C4-2B (cell line): ENCODE measurements around the gene ZSCAN9.
A peak's percentile ranks its signal among the peaks of the same experiment; 100 is the strongest.

ENCODE experiments used
- H3K27ac ChIP-seq: fragments of 450-650 bp; 2 replicates; pipeline ENCODE4 v1.5.1; 2017
- ZFX ChIP-seq: fragments of 450-650 bp; IDR thresholded peaks from 2 replicates; pipeline ENCODE4 v1.6.1; 2017
- TF ChIP-seq, protein P1 (sequence below): fragments of 450-650 bp; conservative IDR thresholded peaks from 2 replicates; pipeline ENCODE4 v1.5.1; 2017; ENCODE audit warnings: mild to moderate bottlenecking

The ZSCAN9 gene

DNA sequence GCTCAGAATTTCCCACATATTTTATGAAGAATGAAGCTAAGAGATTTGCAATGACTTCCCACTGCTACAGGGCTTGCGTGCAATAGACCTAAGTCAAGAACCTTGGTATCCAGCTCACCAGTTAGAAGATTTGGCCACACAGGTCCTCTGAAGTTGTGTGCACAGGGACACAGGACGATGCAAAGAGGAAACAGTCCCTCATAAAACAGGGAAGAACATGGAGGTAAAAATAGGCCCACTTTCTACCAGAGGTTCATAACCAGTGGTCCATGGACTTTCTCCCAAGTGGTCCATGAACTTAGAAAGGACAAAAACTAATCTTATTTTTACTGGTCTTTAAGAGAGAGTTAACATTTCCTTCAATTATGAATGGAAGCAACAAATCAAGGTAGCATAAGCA is 25.7 kb downstream of the ZSCAN9 start:
- no peak for TF ChIP-seq ZFX
- TF ChIP-seq, protein P1, sequence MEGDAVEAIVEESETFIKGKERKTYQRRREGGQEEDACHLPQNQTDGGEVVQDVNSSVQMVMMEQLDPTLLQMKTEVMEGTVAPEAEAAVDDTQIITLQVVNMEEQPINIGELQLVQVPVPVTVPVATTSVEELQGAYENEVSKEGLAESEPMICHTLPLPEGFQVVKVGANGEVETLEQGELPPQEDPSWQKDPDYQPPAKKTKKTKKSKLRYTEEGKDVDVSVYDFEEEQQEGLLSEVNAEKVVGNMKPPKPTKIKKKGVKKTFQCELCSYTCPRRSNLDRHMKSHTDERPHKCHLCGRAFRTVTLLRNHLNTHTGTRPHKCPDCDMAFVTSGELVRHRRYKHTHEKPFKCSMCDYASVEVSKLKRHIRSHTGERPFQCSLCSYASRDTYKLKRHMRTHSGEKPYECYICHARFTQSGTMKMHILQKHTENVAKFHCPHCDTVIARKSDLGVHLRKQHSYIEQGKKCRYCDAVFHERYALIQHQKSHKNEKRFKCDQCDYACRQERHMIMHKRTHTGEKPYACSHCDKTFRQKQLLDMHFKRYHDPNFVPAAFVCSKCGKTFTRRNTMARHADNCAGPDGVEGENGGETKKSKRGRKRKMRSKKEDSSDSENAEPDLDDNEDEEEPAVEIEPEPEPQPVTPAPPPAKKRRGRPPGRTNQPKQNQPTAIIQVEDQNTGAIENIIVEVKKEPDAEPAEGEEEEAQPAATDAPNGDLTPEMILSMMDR, result no peak
- H3K27ac ChIP-seq, result no peak overlapping the region

DNA sequence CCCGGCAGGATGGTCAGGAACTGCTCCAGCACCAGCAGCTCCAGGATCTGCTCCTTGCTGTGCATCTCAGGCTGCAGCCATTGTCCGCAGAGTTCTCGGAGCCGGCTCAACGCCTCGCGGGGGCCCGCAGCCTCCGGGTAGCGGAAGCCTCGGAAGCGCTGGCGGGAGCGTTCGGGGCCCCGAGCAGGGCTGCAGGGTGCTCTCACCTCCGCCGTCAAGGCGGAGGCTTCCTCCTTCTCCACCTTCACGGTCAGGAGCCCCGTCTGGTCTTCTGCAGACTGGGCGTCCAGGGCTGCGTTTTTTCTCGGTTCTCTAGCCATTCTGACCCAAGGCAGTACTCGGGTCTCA is 26.6 kb downstream of the ZSCAN9 start:
- peak overlapping the region; percentile 57 for H3K27ac ChIP-seq
- TF ChIP-seq, protein P1, result no peak
- no peak for TF ChIP-seq ZFX

DNA sequence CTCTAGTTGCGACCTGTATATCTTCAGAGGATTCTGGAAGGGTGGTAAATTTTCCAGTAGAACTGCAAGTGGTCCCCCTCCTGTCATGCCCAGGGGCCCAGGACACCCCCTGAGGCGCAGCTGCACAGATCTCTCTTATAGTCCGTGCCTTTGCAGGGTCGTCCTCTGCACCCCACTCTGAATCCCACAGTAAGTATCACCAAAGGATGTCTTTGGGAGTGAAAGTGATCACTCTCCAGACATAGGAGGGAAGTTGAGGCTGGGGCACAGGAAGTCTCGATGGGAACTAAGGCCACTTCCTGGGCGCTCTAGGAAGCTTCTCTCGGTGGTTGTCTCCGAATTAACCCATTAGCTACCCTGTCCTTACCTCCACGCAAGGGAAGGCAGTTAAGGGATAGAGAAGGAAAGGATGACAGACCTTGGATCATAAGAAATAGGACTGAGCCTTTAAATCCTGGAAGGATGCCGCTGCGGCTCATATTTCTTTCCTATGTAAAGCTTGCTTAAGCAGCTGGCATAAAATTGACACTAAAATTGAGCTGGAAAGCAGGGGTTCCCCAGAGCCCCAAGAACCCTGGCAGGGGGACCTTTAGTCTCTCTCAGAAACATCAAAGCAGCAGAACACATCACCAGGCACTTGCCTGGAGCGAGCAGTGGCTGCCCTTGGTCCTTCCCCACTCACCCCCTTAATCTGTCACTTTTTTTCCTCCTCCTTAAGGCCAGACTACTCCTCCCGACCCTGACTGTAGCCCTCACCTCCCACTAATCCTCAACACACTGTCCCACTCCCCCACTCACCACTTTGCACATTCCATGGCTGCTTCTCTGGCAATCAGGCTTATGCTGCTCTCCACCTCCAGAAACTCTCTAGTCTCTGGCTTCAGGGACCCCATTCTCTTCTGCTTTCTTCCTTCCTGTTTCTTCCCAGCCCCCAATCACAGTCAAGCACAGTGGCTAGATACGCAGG is 27.2 kb downstream of the ZSCAN9 start, which contains the start of gene ZKSCAN4:
Gene ZKSCAN4 (minus strand): TSS at position 261 of the 967 bp plus-strand sequence. CDS start 289 bp downstream, outside the sequence.
- TF ChIP-seq ZFX, result no peak
- TF ChIP-seq, protein P1, result no peak
- peak within 1 kb of the TSS; percentile 57 for H3K27ac ChIP-seq

DNA sequence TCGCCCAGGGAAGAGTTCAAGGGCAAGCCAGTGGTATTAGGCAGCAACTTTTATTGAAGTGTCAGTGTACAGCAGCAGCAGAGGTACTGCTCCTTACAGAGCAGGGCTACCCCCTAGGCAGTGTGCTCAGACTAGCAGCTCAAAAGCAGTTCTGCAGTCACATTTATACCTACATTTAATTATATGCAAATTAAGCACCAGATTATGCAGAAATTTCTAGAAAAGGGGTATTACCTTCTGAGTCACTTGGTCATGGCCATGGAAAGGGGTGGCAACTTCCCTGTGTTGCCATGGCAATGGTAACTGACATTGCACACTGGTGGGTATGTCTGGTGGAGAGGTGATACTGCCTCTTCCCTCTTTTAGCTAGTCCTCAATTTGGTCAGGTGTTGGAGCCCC is 29.0 kb downstream of the ZSCAN9 start:
- no peak overlapping the region for H3K27ac ChIP-seq
- no peak for TF ChIP-seq ZFX
- TF ChIP-seq, protein P1, result no peak

DNA sequence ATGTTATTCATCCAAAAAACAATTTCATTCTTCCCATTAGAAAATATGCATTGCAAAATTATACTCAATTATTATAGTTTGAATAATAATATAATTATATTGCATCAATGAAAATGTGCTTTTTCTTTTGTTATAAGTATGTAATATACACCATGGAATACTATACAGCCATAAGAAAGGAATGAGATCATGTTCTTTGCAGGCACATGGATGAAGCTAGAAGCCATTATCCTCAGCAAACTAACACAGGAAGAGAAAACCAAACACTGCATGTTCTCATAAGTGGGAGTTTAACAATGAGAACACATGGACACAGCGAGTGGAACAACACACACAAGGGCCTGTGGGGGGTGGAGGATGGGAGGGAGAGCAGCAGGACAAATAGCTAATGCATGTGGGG is 32.0 kb downstream of the ZSCAN9 start:
- no peak overlapping the region for H3K27ac ChIP-seq
- no peak for TF ChIP-seq ZFX
- TF ChIP-seq, protein P1, result no peak

DNA sequence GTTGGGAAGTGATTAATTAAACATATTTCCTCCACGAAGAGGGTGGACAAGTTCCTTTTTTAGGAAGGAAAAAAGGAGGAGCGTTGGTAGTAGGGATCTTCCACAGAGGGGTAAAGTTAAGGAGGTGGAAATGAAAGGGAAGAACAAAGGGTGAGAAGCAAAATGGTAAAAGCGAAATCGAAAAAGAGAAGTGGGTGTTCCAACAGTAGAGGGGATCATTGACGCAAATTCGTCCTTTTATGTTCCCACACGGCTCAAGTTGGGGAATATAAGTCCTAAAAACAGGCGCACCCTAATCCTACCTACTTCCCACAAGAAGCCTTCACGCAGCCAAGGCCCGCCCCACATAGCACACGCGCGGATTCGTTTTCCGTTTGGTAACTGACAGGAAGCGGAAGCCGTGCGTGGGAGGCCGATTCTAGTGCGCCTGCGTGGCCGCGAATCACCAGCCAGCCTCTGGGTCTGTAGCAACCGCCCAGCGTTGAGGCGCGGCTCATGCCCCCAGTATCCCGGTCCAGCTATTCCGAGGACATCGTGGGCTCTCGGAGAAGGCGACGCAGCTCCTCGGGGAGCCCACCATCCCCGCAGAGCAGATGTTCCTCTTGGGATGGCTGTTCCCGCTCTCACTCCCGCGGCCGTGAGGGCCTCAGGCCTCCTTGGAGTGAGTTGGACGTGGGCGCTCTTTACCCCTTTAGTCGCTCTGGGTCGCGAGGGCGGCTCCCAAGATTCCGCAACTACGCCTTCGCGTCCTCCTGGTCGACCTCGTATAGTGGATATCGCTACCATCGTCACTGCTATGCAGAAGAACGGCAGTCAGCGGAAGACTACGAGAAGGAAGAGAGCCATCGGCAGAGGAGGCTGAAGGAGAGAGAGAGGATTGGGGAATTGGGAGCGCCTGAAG is 34.1 kb downstream of the ZSCAN9 start, which contains the start of gene NKAPL:
Gene NKAPL (plus strand): TSS at position 421 of the 901 bp plus-strand sequence. CDS start 75 bp downstream, at position 496.
- no peak within 1 kb of the TSS for H3K27ac ChIP-seq
- TF ChIP-seq ZFX, result no peak
- TF ChIP-seq, protein P1, result no peak

DNA sequence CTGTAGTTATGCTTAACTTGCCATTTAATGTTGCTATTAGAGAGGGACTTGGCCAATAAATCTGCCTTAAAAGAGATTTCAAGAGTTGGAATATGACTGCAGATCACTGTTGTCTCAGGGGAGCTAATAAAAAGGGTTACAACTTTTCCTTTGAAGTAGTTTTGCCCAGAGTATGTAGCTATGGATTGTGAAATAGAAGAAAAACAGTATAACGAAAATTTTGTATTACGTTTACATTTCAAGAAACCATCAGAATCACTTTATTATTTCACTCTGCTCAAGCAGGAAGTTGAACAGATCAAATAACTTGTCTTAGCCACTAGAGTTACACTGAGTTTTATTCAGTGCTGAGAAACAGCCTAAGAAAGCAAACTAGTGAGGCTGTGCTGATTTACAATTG is 38.8 kb downstream of the ZSCAN9 start:
- TF ChIP-seq, protein P1, result no peak
- no peak for TF ChIP-seq ZFX
- H3K27ac ChIP-seq, result no peak overlapping the region
